CD4-positive, alpha-beta T cell (primary cell): Measurements from ENCODE around the gene CYP27A1. TPM values are rescaled to one million over a fixed set of nuclear protein-coding genes. Genes with fewer than 3 reads are reported as not detected.

Experiments used
- ATAC-seq: fragments of 200-7000 bp; cut with Tn5 transposase; one replicate; pipeline ENCODE4 v1.10.0; 2022; ENCODE audit warnings: mild to moderate bottlenecking; ENCODE audit not compliant: poor library complexity
- CTCF ChIA-PET: fragments of 350-600 bp; sonication (Branson Sonifier 250); formaldehyde crosslinking; loops from one replicate; lab custom pipeline; 2021; ENCODE audit warnings: antibody characterized with exemption, inconsistent platforms; lab: Charles Lee
- POLR2A ChIA-PET: fragments of 350-600 bp; sonication (Branson Sonifier 250); formaldehyde crosslinking; loops from one replicate; lab custom pipeline; 2021; ENCODE audit warnings: antibody characterized with exemption, inconsistent platforms; lab: Charles Lee
- DNase-seq, 14 experiments: peaks; one replicate each; pipeline ENCODE4 v3.0.0-alpha.2; 2013 to 2020; ENCODE audit warnings: mixed read lengths in 2 of 14
- H3K27ac ChIP-seq, 2 donors: one replicate each; pipeline versions ENCODE4 v1.5.1 to v1.7.0; 2013; ENCODE audit warnings: low read length in 2 of 2, low read depth in 1 of 2, mild to moderate bottlenecking in 1 of 2
- H3K27me3 ChIP-seq, 2 experiments: 1 replicate in 1 of 2; 2 replicates in 1 of 2; pipeline versions ENCODE4 v1.6.1 to v1.7.0; 2013; ENCODE audit warnings: low read length in 2 of 2, control low read depth in 1 of 2, mild to moderate bottlenecking in 1 of 2, moderate library complexity in 1 of 2; ENCODE audit not compliant: insufficient read depth in 2 of 2, control insufficient read depth in 1 of 2
- H3K36me3 ChIP-seq: one replicate; pipeline ENCODE4 v1.6.1; 2013; ENCODE audit warnings: low read length, control low read depth; ENCODE audit not compliant: insufficient read depth
- H3K4me1 ChIP-seq: one replicate; pipeline ENCODE4 v1.6.1; 2013; ENCODE audit warnings: low read length, control low read depth; ENCODE audit not compliant: insufficient read depth
- H3K4me3 ChIP-seq: one replicate; pipeline ENCODE4 v1.5.1; 2013; ENCODE audit warnings: mild to moderate bottlenecking, low read length, moderate library complexity
- H3K9me3 ChIP-seq, 2 experiments: 1 replicate in 1 of 2; 2 replicates in 1 of 2; pipeline versions ENCODE4 v1.6.1 to v1.7.0; 2013; ENCODE audit warnings: low read length in 2 of 2, mild to moderate bottlenecking in 2 of 2, control low read depth in 1 of 2, moderate library complexity in 1 of 2; ENCODE audit not compliant: control insufficient read depth in 1 of 2, insufficient read depth in 1 of 2
- H3K27ac Mint-ChIP-seq: one replicate; pipeline ENCODE4 v1.8.0; 2020; ENCODE audit warnings: mixed read lengths
- H3K27me3 Mint-ChIP-seq: one replicate; pipeline ENCODE4 v1.8.0; 2021; ENCODE audit warnings: mixed read lengths
- H3K36me3 Mint-ChIP-seq: one replicate; pipeline ENCODE4 v1.8.0; 2021; ENCODE audit warnings: low read depth, mixed read lengths
- H3K4me1 Mint-ChIP-seq: one replicate; pipeline ENCODE4 v1.8.0; 2021; ENCODE audit warnings: low read depth, mixed read lengths
- H3K4me3 Mint-ChIP-seq: one replicate; pipeline ENCODE4 v1.8.0; 2020; ENCODE audit warnings: mild to moderate bottlenecking, mixed read lengths
- H3K9me3 Mint-ChIP-seq: one replicate; pipeline ENCODE4 v1.8.0; 2020; ENCODE audit warnings: mixed read lengths
- CTCF ChIP-seq: fragments of 200-600 bp; IDR thresholded peaks from one replicate; pipeline ENCODE4 v1.8.0; 2022; ENCODE audit warnings: antibody characterized with exemption, mild to moderate bottlenecking
- intact Hi-C, 2 experiments: fragments of 100-400 bp; cut with DNase I in 1 of 2; cut with micrococcal nuclease in 1 of 2; formaldehyde crosslinking; loops; one replicate each; pipeline versions ENCODE4 v1.15.1 to v1.9.0; 2023 to 2025; cut with DNase I, micrococcal nuclease
- total RNA-seq, 174 experiments: library from RNA in 2 of 174; stranded (reverse) in 2 of 174; gene quantifications; one replicate each; pipeline ENCODE4 v1.2.3 and lab custom pipeline; 2021 to 2026

Gene CYP27A1
- total RNA-seq, 2 experiments from 2014 or later = 0.28 TPM; not detected in 1

GRCh38 chr2:218807626-218808025 lies 25.7 kb downstream of the CYP27A1 start:
- peaks cover 4% of the 10 kb centered on the region for H3K4me1 ChIP-seq
- ATAC-seq (no peak), DNase-seq (no peak)
- Mint-ChIP-seq H3K4me1 (peaks cover under 1% of the 10 kb centered on the region), H3K36me3 (no peaks in the 10 kb centered on the region), H3K9me3 (peaks cover 2% of the 10 kb centered on the region), H3K27ac (no peak overlapping the region), H3K4me3 (no peak overlapping the region), H3K27me3 (peaks cover 54% of the 10 kb centered on the region)
- POLR2A ChIA-PET = no interaction called here
- CTCF ChIA-PET = no interaction called here
- peaks cover 11 to 17% of the 10 kb centered on the region in 2 experiments for H3K27me3 ChIP-seq
- no peaks in the 10 kb centered on the region for H3K36me3 ChIP-seq
- intact Hi-C loops = no loop called here
- H3K9me3 ChIP-seq = peaks cover 0 to 12% of the 10 kb centered on the region in 2 experiments
- H3K4me3 ChIP-seq = no peak overlapping the region
- no peak overlapping the region for H3K27ac ChIP-seq
- no peak for TF ChIP-seq CTCF

- H3K27ac Mint-ChIP-seq = no peak overlapping the region
- ChIA-PET POLR2A (interaction anchor here (0.7 kb wide), 1 partner anchor 19 kb away, joined by 3 read pairs; no protein-coding TSS in a partner anchor), CTCF (no interaction called here)
Observed at GRCh38 chr2:218809515-218809914, 27.6 kb downstream of the CYP27A1 start.

GRCh38 chr2:218810256-218810655 lies 28.3 kb downstream of the CYP27A1 start:
- H3K4me3 ChIP-seq = no peak overlapping the region
- ChIA-PET CTCF (interaction anchor here (1.1 kb wide), 1 partner anchor 13 kb away, joined by 3 read pairs; no protein-coding TSS in a partner anchor), POLR2A (no interaction called here)
- DNase-seq (no peak), ATAC-seq (no peak)
- TF ChIP-seq CTCF = no peak
- Mint-ChIP-seq H3K4me3 (no peak overlapping the region), H3K9me3 (no peaks in the 10 kb centered on the region), H3K27me3 (peaks cover 50% of the 10 kb centered on the region), H3K4me1 (no peaks in the 10 kb centered on the region), H3K36me3 (no peaks in the 10 kb centered on the region), H3K27ac (no peak overlapping the region)
- H3K27ac ChIP-seq = no peak overlapping the region
- peaks cover 11 to 20% of the 10 kb centered on the region in 2 experiments for H3K27me3 ChIP-seq
- H3K4me1 ChIP-seq = no peaks in the 10 kb centered on the region
- H3K36me3 ChIP-seq = no peaks in the 10 kb centered on the region
- intact Hi-C loops = no loop called here
- no peaks in the 10 kb centered on the region for H3K9me3 ChIP-seq

More at GRCh38 chr2:218809515-218809914, 27.6 kb downstream of the CYP27A1 start:
- H3K27me3 ChIP-seq = peaks cover 11 to 20% of the 10 kb centered on the region in 2 experiments
- Mint-ChIP-seq H3K27me3 (peaks cover 57% of the 10 kb centered on the region), H3K9me3 (peaks cover 2% of the 10 kb centered on the region), H3K4me1 (no peaks in the 10 kb centered on the region), H3K36me3 (no peaks in the 10 kb centered on the region), H3K4me3 (no peak overlapping the region)
- DNase-seq = no peak
- intact Hi-C loops = no loop called here
- no peaks in the 10 kb centered on the region for H3K36me3 ChIP-seq
- TF ChIP-seq CTCF = no peak
- H3K9me3 ChIP-seq = peaks cover 0 to 6% of the 10 kb centered on the region in 2 experiments
- ATAC-seq = no peak
- H3K4me3 ChIP-seq = no peak overlapping the region
- H3K27ac ChIP-seq = no peak overlapping the region
- no peaks in the 10 kb centered on the region for H3K4me1 ChIP-seq
